Activated T-cell treated with anti-CD3 and anti-CD28 coated beads for 48 hours (primary cell): ENCODE results near the gene CCDC141.

Experiments
- DNase-seq: peaks from one replicate; pipeline ENCODE4 v3.0.0-alpha.2; 2020; ENCODE audit warnings: low read depth

CCDC141 gene

DNA sequence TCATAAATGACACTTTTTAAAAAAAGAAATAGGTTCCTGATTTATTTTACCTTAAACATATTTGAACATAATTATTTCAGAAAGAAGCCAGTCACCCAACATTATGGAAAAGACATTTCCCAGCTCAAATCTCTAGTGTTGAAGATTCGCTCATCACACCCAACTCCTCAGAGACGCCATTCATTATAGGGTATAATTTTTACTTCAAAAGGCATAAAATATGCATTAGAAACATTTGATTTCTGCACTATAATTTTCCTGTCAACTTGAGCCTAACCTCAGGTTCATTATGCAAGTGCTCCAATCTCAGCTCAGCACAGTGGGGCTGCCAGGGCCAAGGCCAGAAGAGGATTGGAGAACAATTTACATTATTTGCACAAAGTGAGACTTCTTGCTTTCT lies 183.9 kb downstream of the CCDC141 start:
- DNase-seq, result no peak

DNA sequence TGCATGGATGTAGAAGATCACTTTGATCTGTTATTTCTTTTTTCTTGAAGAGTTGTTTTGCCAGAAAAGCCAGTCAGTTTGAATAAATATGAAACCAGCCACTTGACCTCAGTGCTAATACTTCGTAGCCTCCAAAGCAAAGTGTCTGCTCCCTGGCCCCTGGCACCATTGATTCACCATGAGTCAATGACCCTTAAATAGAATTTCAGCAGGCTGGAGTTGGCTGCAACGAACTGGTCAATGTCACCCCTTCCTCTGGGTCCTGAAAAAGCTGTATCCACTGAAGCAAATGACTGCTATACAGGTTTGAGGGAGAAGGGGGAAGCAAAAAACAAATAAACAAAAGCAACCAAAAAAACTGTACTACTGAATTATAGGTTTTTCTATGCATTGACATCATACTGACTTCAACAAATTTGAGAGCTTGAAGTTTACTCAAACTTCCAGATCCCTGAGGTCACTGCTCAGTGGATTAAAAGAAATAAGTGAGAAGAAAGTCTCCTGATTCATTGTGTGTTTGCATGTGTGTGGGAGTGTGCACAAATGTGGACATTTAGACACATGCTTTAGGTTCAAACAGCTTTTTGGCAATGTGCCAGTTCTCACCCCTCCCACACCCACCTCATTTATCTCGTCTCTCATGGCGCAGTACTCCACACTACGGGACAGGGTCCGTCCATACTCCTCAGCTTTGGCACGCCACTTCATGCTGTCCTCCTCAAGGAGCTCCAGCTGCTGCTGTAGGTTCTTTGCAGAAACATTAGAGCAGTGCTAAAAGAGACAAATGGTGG lies 184.6 kb downstream of the CCDC141 start:
- no peak for DNase-seq

DNA sequence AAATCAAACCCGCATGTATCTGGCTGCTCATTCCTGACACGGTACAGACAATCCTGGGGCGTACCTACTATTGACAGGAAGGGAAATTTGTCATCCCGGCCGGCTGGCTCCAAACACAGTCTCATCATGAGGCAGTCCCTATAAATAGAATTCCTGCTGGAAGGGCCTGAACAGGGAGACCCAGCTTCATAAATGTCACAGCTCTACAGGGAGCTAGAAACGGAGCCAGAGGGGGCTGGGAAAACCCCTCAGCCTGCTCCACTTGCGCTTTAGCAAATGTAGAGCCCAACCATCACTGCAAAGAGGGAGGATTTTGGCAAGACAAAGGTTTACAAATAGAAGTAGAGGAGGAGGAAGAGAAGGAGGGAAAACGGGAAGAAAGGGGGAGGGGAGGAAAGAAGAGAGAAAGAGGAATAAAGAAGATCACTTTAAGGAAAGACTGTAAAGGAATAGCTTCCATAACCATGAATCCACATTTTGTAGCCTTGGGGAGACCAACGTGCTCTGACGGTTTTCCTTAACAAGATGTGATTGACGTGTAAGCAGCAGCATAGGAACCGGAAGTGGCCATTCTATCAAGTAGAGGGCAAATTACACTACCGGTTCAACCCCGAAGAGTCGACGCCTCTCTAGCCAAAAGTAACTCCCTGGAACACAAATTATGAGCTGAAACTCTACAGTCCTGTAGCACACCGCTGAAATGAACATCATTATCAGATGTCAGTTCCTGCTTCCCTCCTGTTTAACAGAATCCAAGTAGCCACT lies 185.9 kb downstream of the CCDC141 start:
- DNase-seq, result no peak

DNA sequence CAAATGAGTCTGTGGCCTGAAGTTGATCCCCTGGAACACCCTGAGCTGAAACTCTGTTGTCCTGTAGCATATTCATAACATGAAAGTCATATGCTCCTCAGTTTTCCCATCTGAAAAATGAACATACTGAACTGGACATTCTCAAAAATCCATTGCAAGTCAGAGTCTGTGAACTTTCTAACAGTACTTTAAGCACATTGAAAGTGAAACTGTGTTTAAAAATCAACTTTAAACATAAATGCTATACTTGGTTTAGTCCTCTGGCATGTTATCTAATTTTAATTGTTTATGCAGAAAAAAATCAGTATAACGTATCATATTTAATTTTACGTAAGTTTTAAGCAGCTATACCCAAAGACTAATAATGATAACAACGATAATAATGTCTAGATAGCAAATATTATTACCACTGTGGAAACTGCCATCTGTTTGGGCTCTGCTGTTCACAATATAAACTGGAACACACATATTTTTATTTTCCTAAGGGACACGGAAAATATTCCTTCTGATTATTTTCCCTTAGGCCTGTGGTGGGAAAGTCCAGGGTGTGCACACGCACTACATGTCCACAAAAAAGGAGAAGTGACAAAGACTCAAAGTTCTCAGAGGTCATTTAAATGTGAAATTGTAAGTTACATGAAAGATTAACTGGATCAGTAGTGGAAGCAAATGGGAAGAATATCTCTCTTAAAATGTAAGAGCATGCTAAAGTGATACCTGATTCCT lies 186.6 kb downstream of the CCDC141 start:
- no peak for DNase-seq

DNA sequence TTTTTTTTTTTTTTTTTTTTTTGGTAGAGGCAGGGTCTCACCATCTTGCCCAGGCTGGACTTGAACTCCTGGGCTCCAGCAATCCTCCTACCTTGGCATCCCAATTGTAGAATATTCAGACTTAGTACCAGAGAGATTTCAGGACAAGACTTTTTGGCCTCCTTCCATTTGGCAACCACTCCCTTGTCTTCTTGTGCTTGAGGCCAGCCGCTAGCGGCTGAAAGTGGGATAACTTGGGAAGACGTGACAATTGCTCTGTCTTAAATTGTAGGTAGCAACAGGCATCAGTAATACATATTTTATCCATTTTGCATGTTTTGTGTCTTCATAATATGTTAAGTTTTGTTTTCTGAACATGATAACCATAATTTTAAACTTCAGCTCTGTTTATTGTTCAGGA lies 189.4 kb downstream of the CCDC141 start:
- no peak for DNase-seq

DNA sequence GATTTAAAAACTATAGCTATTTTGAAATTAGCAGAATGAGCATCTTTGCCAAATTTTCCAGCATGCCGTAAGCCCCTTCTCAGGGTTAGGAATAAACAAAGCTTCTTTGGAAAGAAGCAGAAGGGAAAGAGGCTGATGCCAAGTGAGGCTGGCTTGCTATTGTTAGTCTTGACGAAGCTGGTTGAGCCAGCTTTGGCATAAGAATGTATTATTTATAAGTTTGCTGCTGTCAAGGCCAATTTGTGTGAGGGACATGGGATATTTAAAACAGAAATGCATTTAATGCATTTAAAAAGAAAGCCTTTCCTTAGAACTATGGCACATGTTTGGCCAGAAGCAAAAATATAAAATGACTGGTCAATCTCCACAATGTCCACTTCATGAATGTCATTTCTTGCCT lies 190.2 kb downstream of the CCDC141 start:
- DNase-seq, result no peak

DNA sequence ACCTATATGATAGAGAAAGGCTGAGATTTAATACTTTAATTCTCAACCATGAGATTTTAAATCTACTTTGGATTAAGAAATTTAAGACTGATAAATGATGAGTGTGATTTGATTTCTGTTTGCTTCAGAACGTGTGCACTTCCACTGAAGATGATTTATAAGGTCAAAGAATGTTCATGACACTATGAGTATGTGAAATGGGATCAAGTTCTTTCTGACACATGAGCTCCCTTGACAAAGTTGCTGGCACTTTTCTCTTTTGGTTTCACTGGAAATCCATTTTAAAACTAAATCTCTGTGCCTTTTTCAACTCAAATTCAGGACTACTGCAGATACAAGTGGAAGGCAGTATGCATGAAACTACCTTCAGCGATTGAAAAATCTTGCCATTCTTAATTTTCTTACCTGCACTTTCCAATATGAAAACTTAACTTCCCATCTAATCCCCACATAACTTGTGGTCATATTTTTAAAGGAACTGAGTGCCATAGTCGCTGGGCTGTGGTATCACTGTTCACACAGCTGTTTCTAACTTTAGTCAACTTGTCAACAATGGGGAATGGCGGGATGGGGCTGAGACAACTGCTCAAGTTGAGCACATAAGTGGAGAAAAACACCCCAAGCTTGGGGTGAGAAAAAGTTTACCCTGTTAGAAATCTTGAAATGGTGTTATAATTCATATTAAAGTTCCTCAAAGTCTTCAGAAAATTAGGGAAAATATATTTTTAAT lies 190.9 kb downstream of the CCDC141 start:
- no peak for DNase-seq

DNA sequence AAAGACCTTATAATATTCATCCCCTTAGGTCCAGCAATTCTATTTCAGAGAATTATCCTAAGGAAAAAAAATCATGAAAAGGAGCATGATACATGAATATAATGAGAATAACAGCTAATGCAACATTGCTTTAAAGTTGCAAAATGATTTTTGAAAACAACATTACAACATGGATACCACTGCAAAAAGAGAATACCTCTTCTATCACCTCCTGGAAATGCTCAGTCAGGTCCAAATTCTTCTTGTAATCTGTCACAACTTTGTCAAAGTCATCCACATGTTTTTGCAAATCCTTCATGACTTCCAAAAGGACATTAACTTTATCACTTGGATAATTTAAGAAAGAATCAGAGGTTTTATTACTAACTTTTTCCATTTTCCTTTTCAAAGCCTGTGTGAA lies 194.8 kb downstream of the CCDC141 start:
- no peak for DNase-seq

DNA sequence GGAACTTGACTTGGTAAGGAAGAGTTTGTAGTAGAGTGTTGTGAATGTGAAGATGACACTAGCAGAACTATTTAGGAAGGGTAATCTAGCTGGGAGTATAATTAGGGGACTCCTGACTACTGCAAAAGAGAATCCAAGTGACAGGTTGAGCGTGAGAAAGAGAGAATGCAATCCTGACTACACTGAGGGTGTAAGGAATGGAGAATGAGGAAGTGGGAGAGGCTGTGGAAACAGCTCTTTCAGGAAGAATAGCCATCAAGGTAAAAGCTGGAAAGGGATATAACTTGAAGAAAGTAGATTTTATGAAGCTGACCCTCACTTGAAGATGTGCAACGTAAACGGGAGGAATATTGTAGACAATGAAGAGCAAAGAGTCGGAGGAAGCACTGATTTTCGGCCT lies 201.6 kb downstream of the CCDC141 start:
- DNase-seq, result no peak

DNA sequence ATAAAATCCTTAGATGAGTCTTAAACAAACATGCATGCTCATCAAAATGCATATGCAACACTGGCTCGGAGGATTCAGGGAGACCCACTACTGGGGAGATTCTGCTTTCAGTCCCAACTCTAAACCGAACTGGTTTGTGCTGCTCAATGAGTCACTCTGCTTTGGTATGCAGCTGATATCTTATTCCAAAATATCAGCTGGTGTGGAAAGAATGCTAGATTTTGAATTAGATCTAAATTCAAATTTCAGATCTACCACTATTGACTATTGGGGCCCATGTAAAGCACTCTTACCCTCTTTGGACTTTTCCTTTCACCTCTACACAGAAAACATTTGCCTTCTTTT lies 203.5 kb downstream of the CCDC141 start:
- DNase-seq, result no peak

DNA sequence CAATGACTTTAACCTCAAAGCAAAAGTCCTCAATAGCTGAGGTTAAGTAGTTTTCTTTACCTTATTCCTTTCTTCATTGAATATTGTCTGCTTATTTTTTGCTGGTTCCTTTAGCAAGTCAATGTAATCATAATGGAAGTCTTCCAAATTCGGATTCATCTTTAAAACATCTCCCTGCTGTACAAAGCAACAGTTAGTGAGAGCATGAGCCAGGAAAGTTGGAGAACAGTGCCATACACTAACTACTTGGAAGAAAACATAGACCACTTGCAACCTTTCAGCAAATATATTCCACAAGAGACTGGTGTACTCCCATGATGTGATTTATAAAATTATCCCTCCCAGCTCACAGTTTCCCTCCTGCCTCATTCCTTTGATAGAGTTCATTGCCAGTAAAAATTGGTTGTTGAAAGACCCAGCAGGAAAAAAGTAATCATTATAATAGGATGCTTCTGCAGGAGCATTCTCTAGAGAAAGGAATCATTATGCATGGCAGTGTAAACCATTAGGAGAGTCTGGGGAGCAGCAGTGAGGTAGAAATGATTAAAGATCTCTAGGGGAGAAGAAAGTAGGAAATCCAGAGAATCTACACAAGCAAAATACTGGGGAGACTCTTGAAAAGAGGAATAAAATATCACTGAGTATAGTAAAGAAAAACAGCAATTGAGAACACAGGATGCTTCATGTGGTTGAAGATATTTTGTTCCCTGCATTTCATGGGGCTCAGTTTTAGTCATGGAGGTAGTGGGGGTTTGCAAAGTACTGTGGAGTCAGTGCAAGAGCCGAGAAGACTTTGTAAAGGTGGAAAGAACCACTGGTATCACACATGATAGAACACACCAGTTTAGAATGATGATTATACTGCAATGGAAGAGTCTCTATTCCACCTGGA lies 204.1 kb downstream of the CCDC141 start:
- no peak for DNase-seq

DNA sequence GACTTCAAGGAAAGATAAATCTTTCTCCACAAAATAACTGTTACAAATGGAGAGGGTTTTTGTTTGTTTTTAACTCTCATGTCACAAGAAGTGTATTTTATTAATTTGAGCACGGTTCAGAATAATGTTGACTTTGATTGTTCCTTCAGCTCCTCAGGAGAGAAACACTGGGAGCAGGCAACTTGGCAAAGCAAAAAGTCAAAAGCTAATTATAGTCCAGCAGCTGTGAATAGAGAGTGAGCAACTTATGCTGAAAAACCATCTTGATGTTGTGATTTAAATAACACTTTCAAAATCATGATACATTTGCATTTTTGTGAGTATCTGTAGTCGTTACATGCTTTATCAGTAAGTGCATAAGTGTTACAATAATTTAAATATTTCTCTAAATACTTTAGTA lies 205.2 kb downstream of the CCDC141 start:
- DNase-seq, result no peak

DNA sequence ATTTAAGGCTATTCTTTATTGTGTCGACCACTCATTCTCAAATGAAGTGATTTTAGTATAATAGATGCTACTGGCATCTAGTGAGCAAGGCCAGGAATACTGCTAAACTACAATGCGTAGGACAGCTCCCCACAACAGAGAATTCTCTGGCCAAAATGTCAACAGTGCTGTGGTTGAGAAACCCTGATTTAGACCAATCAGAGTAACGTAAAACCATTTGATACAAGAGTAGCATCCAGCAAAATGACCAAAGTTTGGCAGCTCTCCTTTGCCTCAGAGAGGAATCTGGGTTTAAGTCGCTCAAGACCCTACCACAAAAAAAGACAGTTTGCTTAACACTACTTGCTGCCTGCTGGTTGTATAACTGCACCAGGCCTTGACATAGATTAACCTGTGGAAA lies 205.7 kb downstream of the CCDC141 start:
- DNase-seq, result no peak

DNA sequence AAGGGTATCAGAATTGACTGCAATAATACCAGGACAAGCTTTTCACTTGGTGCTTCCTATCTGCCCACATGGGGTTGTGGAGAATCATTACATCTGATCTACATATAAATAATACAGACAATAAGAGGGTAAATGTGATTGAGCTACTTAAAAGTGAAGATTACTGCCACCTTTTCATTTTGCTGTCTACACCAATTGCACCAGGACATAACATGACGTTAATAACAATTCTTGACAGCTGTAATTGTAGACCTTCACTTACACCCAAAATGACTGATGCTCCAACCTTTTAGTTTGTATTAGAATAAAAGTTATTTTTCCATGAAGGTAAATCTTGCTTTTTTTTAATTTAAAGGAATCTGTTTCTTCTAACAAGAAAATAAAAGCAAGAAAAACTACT lies 206.2 kb downstream of the CCDC141 start:
- DNase-seq, result no peak

DNA sequence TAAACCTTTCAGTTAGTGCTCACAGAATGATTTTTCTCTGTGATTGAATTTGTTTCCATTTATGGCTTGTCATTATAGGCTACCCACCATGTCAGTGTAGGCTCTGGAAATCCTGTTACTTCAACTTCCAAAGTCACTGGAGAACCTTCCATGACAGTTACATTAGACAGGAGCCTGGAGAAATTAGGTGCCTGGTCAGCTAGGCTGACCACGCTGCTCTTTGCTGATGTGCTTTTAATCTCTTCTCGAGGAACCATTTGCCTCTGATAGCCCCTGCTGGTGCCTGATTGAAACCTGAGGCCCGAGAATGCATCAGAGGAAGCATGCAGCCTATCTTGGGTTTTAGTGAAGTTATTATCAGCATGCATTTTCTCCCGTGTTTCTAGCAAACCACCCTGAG lies 213.1 kb downstream of the CCDC141 start:
- no peak for DNase-seq

DNA sequence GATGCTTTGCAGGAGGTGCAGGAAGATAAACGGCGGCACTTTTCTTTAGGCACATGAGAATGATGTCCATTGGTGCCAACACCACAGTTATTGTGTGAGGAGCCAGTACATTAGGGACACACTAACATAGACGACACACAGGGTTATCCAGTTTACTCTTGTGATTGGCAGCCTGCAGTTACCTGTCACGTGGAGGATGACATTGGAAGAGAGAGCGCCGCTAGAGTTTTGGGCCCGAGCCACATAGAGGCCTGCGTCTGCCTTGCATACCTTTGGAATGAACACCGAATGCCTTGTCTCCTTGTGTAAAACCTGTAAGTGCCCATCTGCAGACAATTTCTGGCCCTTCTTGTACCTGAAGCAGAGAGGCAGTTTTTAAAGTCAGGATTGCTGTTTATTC lies 215.9 kb downstream of the CCDC141 start:
- DNase-seq, result no peak

DNA sequence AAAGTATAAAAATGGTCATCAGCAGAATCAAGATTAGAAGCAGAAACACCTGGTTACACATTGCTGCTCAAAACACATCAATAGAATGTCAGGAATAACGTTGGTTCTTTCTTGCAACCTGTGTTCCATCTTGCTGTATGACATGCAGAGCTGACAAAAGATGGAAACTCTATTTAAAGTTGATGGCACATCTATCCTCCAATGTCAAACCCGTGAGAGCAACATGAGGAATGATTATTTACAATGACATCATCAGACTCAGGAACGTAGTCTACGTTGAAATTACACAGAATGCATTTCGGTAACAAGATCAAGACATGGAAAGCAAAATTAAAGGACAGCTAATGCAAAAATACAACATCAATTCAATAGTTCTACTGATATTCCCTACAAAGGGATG lies 216.6 kb downstream of the CCDC141 start:
- no peak for DNase-seq

DNA sequence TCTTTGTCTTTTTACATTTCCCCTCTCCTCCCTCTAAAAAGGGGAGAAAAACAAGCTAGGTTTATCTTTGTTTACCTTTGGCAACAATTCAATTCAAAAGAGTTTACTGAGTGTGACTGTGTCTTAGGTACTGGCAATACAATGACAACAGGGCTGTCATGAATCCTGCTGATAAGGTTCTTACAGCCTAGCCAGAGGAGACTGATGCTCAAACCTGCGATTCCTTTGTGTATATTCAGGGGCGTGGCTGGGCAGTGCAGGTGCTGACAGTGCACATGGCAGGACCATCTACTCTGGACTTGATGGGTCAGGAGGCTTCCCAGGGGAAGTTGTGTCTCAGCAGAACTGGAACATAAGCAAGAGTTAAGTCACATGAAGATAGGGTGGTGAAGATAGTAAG lies 219.5 kb downstream of the CCDC141 start:
- DNase-seq, result no peak

DNA sequence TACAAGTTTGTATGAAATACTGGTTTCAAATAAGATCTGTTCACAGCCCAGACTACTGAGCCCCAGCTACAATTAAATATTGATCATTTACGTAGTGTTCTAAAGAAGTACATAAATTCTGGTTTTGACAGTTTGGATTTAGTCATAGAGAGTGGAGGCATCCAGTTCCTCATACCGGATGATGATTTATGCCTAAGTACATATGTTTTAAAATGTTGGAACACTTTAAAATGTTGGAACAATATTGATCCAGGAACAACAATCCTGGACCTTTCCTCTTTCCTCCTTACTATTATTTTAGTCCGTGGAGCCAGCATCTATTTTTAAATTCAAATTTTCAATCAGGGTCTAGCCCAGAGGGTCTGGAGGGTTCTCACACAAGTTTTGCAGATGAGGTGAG lies 220.0 kb downstream of the CCDC141 start:
- no peak for DNase-seq

DNA sequence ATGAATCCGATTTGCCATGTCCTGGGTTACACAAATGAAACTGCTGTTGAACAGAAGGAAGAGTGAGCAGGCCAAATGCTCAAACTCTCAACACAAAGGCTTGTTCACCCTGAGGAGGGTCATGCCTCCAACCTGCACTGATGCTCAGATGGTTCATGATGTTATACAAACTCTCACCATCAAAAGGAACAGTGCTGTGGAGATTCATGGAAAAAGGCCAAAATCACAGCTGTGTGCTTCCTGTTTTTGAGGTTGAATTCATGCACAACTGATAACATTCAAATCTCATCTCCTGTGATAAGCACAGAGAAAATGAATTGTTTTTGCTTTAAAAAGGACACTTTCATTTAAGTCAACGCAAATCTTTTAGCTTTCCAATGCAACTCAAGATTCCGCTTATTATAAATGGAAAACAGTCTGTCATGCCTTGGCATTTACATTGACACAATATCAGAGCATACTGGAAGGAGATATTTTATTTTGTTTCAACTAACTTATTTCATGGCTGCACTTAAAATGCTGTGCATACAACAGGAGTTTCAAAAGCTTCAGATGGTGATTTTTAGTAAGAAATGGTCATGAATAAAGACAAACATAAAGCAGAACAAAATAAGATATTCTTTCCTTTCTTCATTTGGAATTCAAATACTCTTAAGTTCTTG lies 220.5 kb downstream of the CCDC141 start:
- no peak for DNase-seq

DNA sequence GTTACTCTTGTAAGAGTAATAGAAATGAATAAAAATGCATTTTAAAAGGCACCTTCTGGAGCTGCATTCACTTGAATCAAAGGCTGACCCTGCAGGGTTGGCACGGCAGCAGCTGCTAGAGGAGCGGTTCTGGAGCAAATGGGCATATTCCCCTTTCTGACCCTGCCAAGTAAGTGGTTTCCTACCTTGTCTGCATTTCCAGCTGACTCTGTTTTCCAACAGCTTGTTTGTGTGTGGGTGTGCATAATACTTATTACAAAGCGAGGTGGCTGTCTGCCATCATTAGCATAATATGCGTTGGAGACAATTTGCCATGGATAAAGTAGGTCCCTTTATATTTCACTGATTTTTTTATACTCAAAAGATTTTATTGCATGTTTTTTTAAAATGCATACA lies 221.5 kb downstream of the CCDC141 start:
- no peak for DNase-seq
